IMR-90 (cell line): ENCODE data around the gene STX1B. TPM values are rescaled to one million over a fixed set of nuclear protein-coding genes. Genes with fewer than 3 reads are reported as not detected.

Experiments used
- ATAC-seq: fragments of 200-7000 bp; cut with Tn5 transposase; 2 replicates; pipeline ENCODE4 v1.9.1; 2020; ENCODE audit warnings: low read depth, mild to moderate bottlenecking, moderate library complexity
- BruUV-seq: library from RNA; stranded (reverse); fragments of 400-500 nt; replicated peaks from 2 replicates; lab custom pipeline; 2021; lab: Mats Ljungman, UMichigan
- CTCF ChIA-PET: fragments of 300-600 bp; formaldehyde crosslinking; extraction: SDS; loops from one replicate; lab custom pipeline; 2021; ENCODE audit warnings: antibody characterized with exemption; lab: Yijun Ruan, JAX
- POLR2A ChIA-PET: fragments of 300-600 bp; sonication (Branson Sonifier 250); formaldehyde crosslinking; loops from one replicate; lab custom pipeline; 2022; ENCODE audit warnings: antibody characterized with exemption; ENCODE audit not compliant: unreplicated experiment; lab: Charles Lee
- DNase-seq: peaks from one replicate; pipeline ENCODE4 v3.0.0; 2013
- H2AFZ ChIP-seq: replicated peaks from 2 replicates; pipeline ENCODE3; 2013; ENCODE audit warnings: low read length, mild to moderate bottlenecking; ENCODE audit not compliant: poor library complexity
- H2AK5ac ChIP-seq: 2 replicates; pipeline ENCODE4 v1.6.1; 2013; ENCODE audit warnings: low read depth, low read length, inconsistent platforms
- H2AK9ac ChIP-seq: replicated peaks from 2 replicates; pipeline ENCODE3; 2013; ENCODE audit warnings: mild to moderate bottlenecking, low read depth, low read length, moderate library complexity; ENCODE audit not compliant: poor library complexity
- H2BK120ac ChIP-seq: 2 replicates; pipeline ENCODE4 v1.6.1; 2013; ENCODE audit warnings: low read depth, low read length, inconsistent platforms
- H2BK15ac ChIP-seq: 3 replicates; pipeline ENCODE4 v1.6.1; 2013; ENCODE audit warnings: low read depth, low read length, inconsistent platforms
- H2BK20ac ChIP-seq: 2 replicates; pipeline ENCODE4 v1.6.1; 2013; ENCODE audit warnings: low read depth, mild to moderate bottlenecking, inconsistent platforms, low read length, moderate library complexity
- H2BK5ac ChIP-seq: 2 replicates; pipeline ENCODE4 v1.6.1; 2013; ENCODE audit warnings: mild to moderate bottlenecking, low read depth, low read length, inconsistent platforms; ENCODE audit not compliant: poor library complexity, severe bottlenecking
- H3K14ac ChIP-seq: replicated peaks from 2 replicates; pipeline ENCODE4 v1.6.1; 2013; ENCODE audit warnings: low read depth, low read length, inconsistent platforms
- H3K18ac ChIP-seq: 2 replicates; pipeline ENCODE4 v1.6.1; 2013; ENCODE audit warnings: low read depth, low read length, control low read depth
- H3K23ac ChIP-seq: 2 replicates; pipeline ENCODE4 v1.6.1; 2013; ENCODE audit warnings: low read depth, low read length, inconsistent platforms
- H3K27ac ChIP-seq: 2 replicates; pipeline ENCODE4 v1.5.1; 2013; ENCODE audit warnings: mild to moderate bottlenecking, control low read depth, low read length; ENCODE audit not compliant: insufficient read depth
- H3K27me3 ChIP-seq: 2 replicates; pipeline ENCODE4 v1.6.1; 2013; ENCODE audit warnings: low read length; ENCODE audit not compliant: control insufficient read depth, insufficient read depth
- H3K36me3 ChIP-seq: 2 replicates; pipeline ENCODE4 v1.6.1; 2013; ENCODE audit warnings: low read length, mixed read lengths; ENCODE audit not compliant: control insufficient read depth, insufficient read depth
- H3K4ac ChIP-seq: 2 replicates; pipeline ENCODE4 v1.6.1; 2013; ENCODE audit warnings: low read depth, low read length, inconsistent platforms
- H3K4me1 ChIP-seq: 2 replicates; pipeline ENCODE4 v1.6.1; 2013; ENCODE audit warnings: low read length, mixed read lengths; ENCODE audit not compliant: control insufficient read depth, insufficient read depth
- H3K4me2 ChIP-seq: 2 replicates; pipeline ENCODE4 v1.6.1; 2013; ENCODE audit warnings: low read depth, mild to moderate bottlenecking, control low read depth, low read length, moderate library complexity
- H3K4me3 ChIP-seq: 2 replicates; pipeline ENCODE4 v1.5.1; 2013; ENCODE audit warnings: low read depth, mild to moderate bottlenecking, control low read depth, low read length, moderate library complexity; ENCODE audit not compliant: insufficient read depth
- H3K56ac ChIP-seq: 2 replicates; pipeline ENCODE4 v1.6.1; 2013; ENCODE audit warnings: low read length, inconsistent platforms; ENCODE audit not compliant: insufficient read depth; ENCODE audit errors: extremely low read depth
- H3K79me1 ChIP-seq, 2 experiments: 2 replicates each; pipeline ENCODE4 v1.6.1; 2013; ENCODE audit warnings: low read length in 2 of 2, inconsistent platforms in 1 of 2, low read depth in 1 of 2
- H3K9ac ChIP-seq: 2 replicates; pipeline ENCODE4 v1.6.1; 2013; ENCODE audit warnings: low read depth, low read length, control low read depth
- H3K9me1 ChIP-seq: 2 replicates; pipeline ENCODE4 v1.6.1; 2013; ENCODE audit warnings: low read length, inconsistent platforms; ENCODE audit not compliant: insufficient read depth
- H3K9me3 ChIP-seq: 2 replicates; pipeline ENCODE4 v1.6.1; 2013; ENCODE audit warnings: low read length; ENCODE audit not compliant: control insufficient read depth, insufficient read depth
- H4K20me1 ChIP-seq: 2 replicates; pipeline ENCODE4 v1.6.1; 2013; ENCODE audit warnings: low read length, inconsistent platforms; ENCODE audit not compliant: insufficient read depth
- H4K5ac ChIP-seq: 2 replicates; pipeline ENCODE4 v1.6.1; 2013; ENCODE audit warnings: mild to moderate bottlenecking, low read depth, low read length, control low read depth
- H4K8ac ChIP-seq, 2 experiments: 2 replicates each; pipeline ENCODE4 v1.6.1; 2013; ENCODE audit warnings: low read depth in 2 of 2, low read length in 2 of 2, control low read depth in 1 of 2, inconsistent platforms in 1 of 2
- H4K91ac ChIP-seq: 2 replicates; pipeline ENCODE4 v1.6.1; 2013; ENCODE audit warnings: low read depth, low read length, inconsistent platforms; ENCODE audit not compliant: insufficient read depth
- CHD1 ChIP-seq: IDR thresholded peaks from 2 replicates; pipeline ENCODE4 v1.6.1; 2012; ENCODE audit warnings: low read depth, low read length, improper control_type of control experiment
- MXI1 ChIP-seq: IDR thresholded peaks from 2 replicates; pipeline ENCODE4 v1.6.1; 2012; ENCODE audit warnings: low read depth, mild to moderate bottlenecking, low read length, moderate library complexity, borderline replicate concordance
- RAD21 ChIP-seq: IDR thresholded peaks from 2 replicates; pipeline ENCODE4 v1.6.1; 2012; ENCODE audit warnings: low read length, improper control_type of control experiment
- RCOR1 ChIP-seq: IDR thresholded peaks from 2 replicates; pipeline ENCODE4 v1.6.1; 2012; ENCODE audit warnings: mild to moderate bottlenecking, low read length, improper control_type of control experiment; ENCODE audit not compliant: insufficient replicate concordance
- WGBS, 2 experiments: methylation state at CpG; one replicate each; pipeline versions ENCODE4 v1.1.5 to v1.1.7; 2013; ENCODE audit warnings: missing lambda C conversion rate in 2 of 2; ENCODE audit not compliant: insufficient read length in 1 of 2; ENCODE audit errors: extremely low coverage in 2 of 2; 5-methylcytosine and 5-hydroxymethylcytosine counted together
- dilution Hi-C: fragments of 300-500 bp; cut with HindIII; formaldehyde crosslinking; loops from one replicate; pipeline ENCODE4 v1.14.3; 2018; ENCODE audit warnings: low sequenced_read_pairs; ENCODE audit not compliant: unreplicated experiment
- in situ Hi-C: fragments of 300-500 bp; cut with MboI; formaldehyde crosslinking; loops from 3 replicates; pipeline ENCODE4 v1.14.3; 2019; ENCODE audit warnings: low sequenced_read_pairs, inconsistent platforms, mixed read lengths
- intact Hi-C: fragments of 100-400 bp; cut with micrococcal nuclease; formaldehyde crosslinking; loops from 2 replicates; pipeline ENCODE4 v1.10.0; 2022
- polyA plus RNA-seq, 3 experiments: library from polyadenylated mRNA; depleted of rRNA; stranded (reverse); fragments of >200 nt; gene quantifications; 2 replicates each; pipeline ENCODE4 v1.2.3, GENCODE V29; 2012; ENCODE audit warnings: low replicate concordance in 1 of 3
- total RNA-seq: library from RNA; depleted of rRNA; stranded (reverse); fragments of >200 nt; gene quantifications from 2 replicates; pipeline ENCODE4 v1.2.3, GENCODE V29; 2012

The STX1B gene
- total and polyA plus RNA-seq, 2 of the 4 experiments (the other 2 are of a cell fraction) = 3.9 to 14.9 TPM

DNA sequence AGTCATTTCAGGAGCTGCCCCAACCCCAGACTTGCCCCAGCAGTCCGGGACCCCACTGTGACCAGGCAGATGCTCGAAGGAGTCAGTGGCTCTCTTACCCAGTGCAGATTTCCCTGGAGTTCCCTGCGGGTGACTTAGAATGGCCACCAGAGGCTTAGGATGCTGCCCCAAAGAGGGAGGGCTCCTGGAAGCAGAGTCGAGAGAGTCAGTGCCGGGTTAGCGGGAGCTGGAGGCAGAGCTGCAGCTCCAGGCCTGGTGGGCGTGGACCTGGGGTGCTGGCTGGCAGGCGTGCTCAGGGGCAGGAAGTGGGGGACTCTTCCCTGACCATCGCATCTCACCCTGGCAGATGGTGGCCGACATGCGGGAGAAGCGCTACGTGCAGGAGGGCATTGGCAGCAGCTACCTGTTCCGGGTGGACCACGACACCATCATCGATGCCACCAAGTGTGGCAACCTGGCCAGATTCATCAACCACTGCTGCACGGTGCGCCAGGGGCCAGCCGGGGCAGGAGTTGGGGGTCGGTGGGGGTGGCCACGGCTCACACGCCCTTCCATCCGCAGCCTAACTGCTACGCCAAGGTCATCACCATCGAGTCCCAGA, 27.0 kb downstream of the STX1B start:
- dilution Hi-C loops = no loop called here
- Histone ChIP-seq H2AFZ (no peak overlapping the region), H3K9me3 (no peaks in the 10 kb centered on the region), H4K8ac (no peak overlapping the region), H3K14ac (no peak overlapping the region), H3K4me3 (no peak overlapping the region), H2AK5ac (no peak overlapping the region), H3K9me1 (no peaks in the 10 kb centered on the region; the same call in none of the 2 replicates), H3K4me2 (no peak overlapping the region), H2BK5ac (no peak overlapping the region), H4K91ac (no peak overlapping the region), H3K27ac (no peak overlapping the region), H3K56ac (no peak overlapping the region), H3K36me3 (peaks cover 43% of the 10 kb centered on the region), H3K27me3 (no peaks in the 10 kb centered on the region), H2BK20ac (no peak overlapping the region), H4K20me1 (no peaks in the 10 kb centered on the region), H3K9ac (no peak overlapping the region), H2BK15ac (no peak overlapping the region), H3K4ac (no peak overlapping the region), H4K5ac (no peak overlapping the region), H3K4me1 (peaks cover 8% of the 10 kb centered on the region), H2AK9ac (no peak overlapping the region), H3K23ac (no peak overlapping the region), H2BK120ac (no peak overlapping the region), H3K18ac (no peak overlapping the region), H3K79me1 (peaks cover 0 to 16% of the 10 kb centered on the region in 2 experiments; a peak in 2 of 4 replicates)
- no peak for ATAC-seq
- ChIA-PET CTCF (interaction anchor here (0.5 to 1.0 kb wide), 2 partner anchors 469 to 890 kb away, joined by 4 read pairs; partner anchors contain the start of gene ZNF267), POLR2A (interaction anchor here (1.6 kb wide), 1 partner anchor 90 kb away, joined by 6 read pairs; the partner anchor contains the start of genes ZNF646 and ZNF668)
- 90% methylated on average over 21 of the region's 25 CpGs; no CpG with 5 or more reads in 1 of the 2 experiments for WGBS, 2 experiments
- in situ Hi-C loops = loop anchor here (10.0 to 25.0 kb wide), 3 partner anchors 101 to 881 kb away; partner anchors contain the start of gene PRSS53
- no peak for DNase-seq
- TF ChIP-seq RAD21 (no peak), CHD1 (no peak), MXI1 (no peak), RCOR1 (no peak)
- intact Hi-C loops = no loop called here
- no TSS peak for BruUV-seq
